ENCODE data around the gene TSPYL2. TPM values are rescaled to one million over a fixed set of nuclear protein-coding genes. Genes with fewer than 3 reads are reported as not detected.

TSPYL2 gene
- total RNA-seq, 1 donor from 2014 or later = 31.5 TPM

DNA sequence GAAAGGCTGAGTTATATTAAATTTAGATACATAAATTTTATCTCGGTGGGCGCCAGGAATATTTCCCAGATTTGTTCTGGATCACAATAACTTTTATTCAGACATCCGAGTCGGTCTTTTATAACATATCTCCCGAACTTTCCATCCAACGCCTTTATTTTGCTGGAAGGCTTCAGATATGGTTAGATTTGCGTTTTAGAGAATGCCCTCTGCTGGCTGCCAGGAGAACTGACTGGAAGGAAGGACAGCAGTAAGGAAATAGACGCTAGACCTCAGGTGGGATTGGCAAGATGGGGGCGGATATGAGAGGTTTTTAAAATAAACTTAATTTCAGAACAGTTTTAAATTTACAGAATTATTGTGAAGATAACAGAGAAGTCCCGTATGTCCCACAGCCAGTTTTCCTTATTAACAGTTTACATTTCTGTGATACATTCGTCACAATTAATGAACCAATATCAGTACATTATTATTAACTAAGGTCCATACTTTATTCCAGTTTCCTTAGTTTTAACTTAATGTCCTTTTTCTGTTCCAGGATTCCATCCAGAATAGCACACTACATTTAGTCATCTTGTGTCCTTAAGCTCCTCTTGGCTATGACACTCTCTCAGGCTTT is 7.2 kb downstream of the TSPYL2 start:
- H2AFZ ChIP-seq (ENCODE audit: low read depth, low read length) = peak overlapping the region; percentile 54
- H3K36me3 ChIP-seq (ENCODE audit: insufficient read depth, low read length) = peaks cover 10% of the 10 kb centered on the region
- FAIRE-seq (no peak), DNase-seq (ENCODE audit: low read depth) (peak; percentile 39)
- peak overlapping the region; percentile 61 for H3K4me3 ChIP-seq (ENCODE audit: insufficient read depth, low read depth, low read length)
- H3K9me3 ChIP-seq (ENCODE audit: insufficient read depth, low read depth, low read length) = no peaks in the 10 kb centered on the region
- TF ChIP-seq, protein P1, sequence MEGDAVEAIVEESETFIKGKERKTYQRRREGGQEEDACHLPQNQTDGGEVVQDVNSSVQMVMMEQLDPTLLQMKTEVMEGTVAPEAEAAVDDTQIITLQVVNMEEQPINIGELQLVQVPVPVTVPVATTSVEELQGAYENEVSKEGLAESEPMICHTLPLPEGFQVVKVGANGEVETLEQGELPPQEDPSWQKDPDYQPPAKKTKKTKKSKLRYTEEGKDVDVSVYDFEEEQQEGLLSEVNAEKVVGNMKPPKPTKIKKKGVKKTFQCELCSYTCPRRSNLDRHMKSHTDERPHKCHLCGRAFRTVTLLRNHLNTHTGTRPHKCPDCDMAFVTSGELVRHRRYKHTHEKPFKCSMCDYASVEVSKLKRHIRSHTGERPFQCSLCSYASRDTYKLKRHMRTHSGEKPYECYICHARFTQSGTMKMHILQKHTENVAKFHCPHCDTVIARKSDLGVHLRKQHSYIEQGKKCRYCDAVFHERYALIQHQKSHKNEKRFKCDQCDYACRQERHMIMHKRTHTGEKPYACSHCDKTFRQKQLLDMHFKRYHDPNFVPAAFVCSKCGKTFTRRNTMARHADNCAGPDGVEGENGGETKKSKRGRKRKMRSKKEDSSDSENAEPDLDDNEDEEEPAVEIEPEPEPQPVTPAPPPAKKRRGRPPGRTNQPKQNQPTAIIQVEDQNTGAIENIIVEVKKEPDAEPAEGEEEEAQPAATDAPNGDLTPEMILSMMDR (IDR thresholded peaks at IDR 0.05; ENCODE audit: insufficient read depth, low read depth, low read length) = peak; percentile 65
- TF ChIP-seq EZH2 (IDR thresholded peaks at IDR 0.05; ENCODE audit: insufficient read depth, low read length) = no peak
- H3K4me1 Mint-ChIP-seq (ENCODE audit: low read depth, unreplicated experiment) = peaks cover 17% of the 10 kb centered on the region
- peaks cover 11% of the 10 kb centered on the region for H3K4me1 ChIP-seq (ENCODE audit: insufficient read depth, low read length)
- H3K4me2 ChIP-seq (ENCODE audit: low read length) = peak overlapping the region; percentile 95
- peaks cover 19% of the 10 kb centered on the region for H3K79me2 ChIP-seq (ENCODE audit: insufficient read depth, low read length)
- H3K27me3 Mint-ChIP-seq (ENCODE audit: low read depth, unreplicated experiment) = no peaks in the 10 kb centered on the region
- peak overlapping the region; percentile 26 for H3K27ac Mint-ChIP-seq (ENCODE audit: unreplicated experiment)
- peak overlapping the region; percentile 88 for H3K9ac ChIP-seq (ENCODE audit: low read length)
- peak overlapping the region; percentile 86 for H3K27ac ChIP-seq (ENCODE audit: low read depth, low read length)
- no peaks in the 10 kb centered on the region for H3K9me3 Mint-ChIP-seq (ENCODE audit: unreplicated experiment)
- H3K4me3 Mint-ChIP-seq (ENCODE audit: unreplicated experiment) = peak overlapping the region; percentile 84
- H3K36me3 Mint-ChIP-seq (ENCODE audit: low read depth, unreplicated experiment) = peaks cover 10% of the 10 kb centered on the region
- H4K20me1 ChIP-seq (ENCODE audit: insufficient read depth, low read length) = peaks cover 35% of the 10 kb centered on the region
- H3K27me3 ChIP-seq (ENCODE audit: insufficient read depth, low read length) = no peaks in the 10 kb centered on the region

DNA sequence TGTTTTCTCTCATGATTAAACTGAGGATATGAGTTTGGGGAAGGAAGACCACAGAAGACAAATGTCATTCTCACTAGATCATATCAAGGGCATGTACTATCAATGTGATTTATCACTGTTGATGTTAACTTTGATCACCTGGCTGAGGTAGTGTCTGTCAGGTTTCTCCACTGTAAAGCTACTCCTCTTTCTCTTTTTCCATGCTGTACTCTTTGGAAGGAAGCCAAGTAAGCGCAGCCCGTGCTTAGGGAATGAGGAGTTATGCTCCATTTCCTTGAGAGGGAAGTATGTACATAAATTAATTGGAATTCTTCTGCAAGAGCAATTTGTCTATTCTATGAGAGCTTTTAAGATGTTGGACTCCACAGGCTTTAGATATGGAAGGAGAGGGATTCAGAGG is 7.8 kb downstream of the TSPYL2 start:
- peak; percentile 91 for FAIRE-seq

More for the DNA sequence above, 7.8 kb downstream of the TSPYL2 start:
- Mint-ChIP-seq H3K4me3 (ENCODE audit: unreplicated experiment) (no peak overlapping the region), H3K36me3 (ENCODE audit: low read depth, unreplicated experiment) (peaks cover 10% of the 10 kb centered on the region), H3K4me1 (ENCODE audit: low read depth, unreplicated experiment) (peaks cover 16% of the 10 kb centered on the region), H3K27me3 (ENCODE audit: low read depth, unreplicated experiment) (no peaks in the 10 kb centered on the region), H3K9me3 (ENCODE audit: unreplicated experiment) (no peaks in the 10 kb centered on the region), H3K27ac (ENCODE audit: unreplicated experiment) (no peak overlapping the region)
- Histone ChIP-seq H3K4me3 (ENCODE audit: insufficient read depth, low read depth, low read length) (no peak overlapping the region), H3K4me2 (ENCODE audit: low read length) (no peak overlapping the region), H3K79me2 (ENCODE audit: insufficient read depth, low read length) (peaks cover 18% of the 10 kb centered on the region), H3K27ac (ENCODE audit: low read depth, low read length) (no peak overlapping the region), H3K36me3 (ENCODE audit: insufficient read depth, low read length) (peaks cover 10% of the 10 kb centered on the region), H3K9me3 (ENCODE audit: insufficient read depth, low read depth, low read length) (no peaks in the 10 kb centered on the region), H3K9ac (ENCODE audit: low read length) (no peak overlapping the region), H3K4me1 (ENCODE audit: insufficient read depth, low read length) (peaks cover 14% of the 10 kb centered on the region), H2AFZ (ENCODE audit: low read depth, low read length) (no peak overlapping the region), H3K27me3 (ENCODE audit: insufficient read depth, low read length) (no peaks in the 10 kb centered on the region), H4K20me1 (ENCODE audit: insufficient read depth, low read length) (peaks cover 29% of the 10 kb centered on the region)
- DNase-seq (ENCODE audit: low read depth) = no peak
- no peak for TF ChIP-seq EZH2 (IDR thresholded peaks at IDR 0.05; ENCODE audit: insufficient read depth, low read length)
- TF ChIP-seq, protein P1 (IDR thresholded peaks at IDR 0.05; ENCODE audit: insufficient read depth, low read depth, low read length) = no peak

Measured in astrocyte (in vitro differentiated cells and primary cell).